Endothelial cell of umbilical vein (primary cell): ENCODE data around the gene FBXO38.

Source experiments
- EZH2 ChIP-seq: IDR thresholded peaks from 2 replicates; pipeline ENCODE4 v1.6.1; 2012; ENCODE audit warnings: borderline replicate concordance, low read depth, mild to moderate bottlenecking, moderate library complexity, low read length, inconsistent platforms; ENCODE audit not compliant: severe bottlenecking
- GATA2 ChIP-seq: IDR thresholded peaks from 2 replicates; pipeline ENCODE4 v1.7.0; 2011; ENCODE audit warnings: low read depth, mild to moderate bottlenecking, moderate library complexity, mixed read lengths, low read length; ENCODE audit not compliant: insufficient read length, insufficient read depth
- POLR2A ChIP-seq: IDR thresholded peaks from 2 replicates; pipeline ENCODE4 v1.6.1; 2012; ENCODE audit warnings: low read depth, mild to moderate bottlenecking, control low read depth, low read length
- TF ChIP-seq, protein P1 (sequence below): IDR thresholded peaks from 2 replicates; pipeline ENCODE4 v1.6.1; 2011; ENCODE audit not compliant: insufficient read depth, insufficient read length
- TF ChIP-seq, protein P2 (sequence below), 2 donors: IDR thresholded peaks; 1 replicate in 1 of 2; 2 replicates in 1 of 2; pipeline ENCODE4 v1.5.1; 2011; ENCODE audit warnings: low read length in 2 of 2, mild to moderate bottlenecking in 2 of 2, moderate library complexity in 2 of 2, control low read depth in 1 of 2, inconsistent platforms in 1 of 2, low read depth in 1 of 2; ENCODE audit not compliant: insufficient read depth in 1 of 2; ENCODE audit errors: extremely low read depth in 1 of 2

DNA sequence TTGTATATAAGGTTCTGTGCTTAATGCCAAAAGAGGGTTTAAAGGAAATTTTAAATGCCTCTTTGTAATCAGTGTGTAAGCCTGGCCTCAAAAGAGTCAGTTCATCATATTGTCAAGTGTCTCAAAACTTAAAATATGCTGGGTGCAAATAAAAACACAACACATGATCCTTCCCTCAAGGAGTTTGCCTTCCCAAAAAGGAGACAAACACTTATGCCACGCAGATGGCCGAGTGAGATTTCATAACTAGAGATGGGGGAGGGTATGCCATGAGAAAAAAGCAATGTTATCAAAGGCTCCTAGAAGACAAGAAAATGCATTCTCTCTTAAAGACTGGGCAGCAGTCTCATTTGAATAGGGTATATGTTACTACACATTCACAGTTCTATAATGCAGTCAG is 55.2 kb downstream of the FBXO38 start:
- TF ChIP-seq, protein P1, sequence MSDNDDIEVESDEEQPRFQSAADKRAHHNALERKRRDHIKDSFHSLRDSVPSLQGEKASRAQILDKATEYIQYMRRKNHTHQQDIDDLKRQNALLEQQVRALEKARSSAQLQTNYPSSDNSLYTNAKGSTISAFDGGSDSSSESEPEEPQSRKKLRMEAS: no peak
- TF ChIP-seq, protein P2, sequence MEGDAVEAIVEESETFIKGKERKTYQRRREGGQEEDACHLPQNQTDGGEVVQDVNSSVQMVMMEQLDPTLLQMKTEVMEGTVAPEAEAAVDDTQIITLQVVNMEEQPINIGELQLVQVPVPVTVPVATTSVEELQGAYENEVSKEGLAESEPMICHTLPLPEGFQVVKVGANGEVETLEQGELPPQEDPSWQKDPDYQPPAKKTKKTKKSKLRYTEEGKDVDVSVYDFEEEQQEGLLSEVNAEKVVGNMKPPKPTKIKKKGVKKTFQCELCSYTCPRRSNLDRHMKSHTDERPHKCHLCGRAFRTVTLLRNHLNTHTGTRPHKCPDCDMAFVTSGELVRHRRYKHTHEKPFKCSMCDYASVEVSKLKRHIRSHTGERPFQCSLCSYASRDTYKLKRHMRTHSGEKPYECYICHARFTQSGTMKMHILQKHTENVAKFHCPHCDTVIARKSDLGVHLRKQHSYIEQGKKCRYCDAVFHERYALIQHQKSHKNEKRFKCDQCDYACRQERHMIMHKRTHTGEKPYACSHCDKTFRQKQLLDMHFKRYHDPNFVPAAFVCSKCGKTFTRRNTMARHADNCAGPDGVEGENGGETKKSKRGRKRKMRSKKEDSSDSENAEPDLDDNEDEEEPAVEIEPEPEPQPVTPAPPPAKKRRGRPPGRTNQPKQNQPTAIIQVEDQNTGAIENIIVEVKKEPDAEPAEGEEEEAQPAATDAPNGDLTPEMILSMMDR (IDR thresholded peaks at IDR 0.05; ENCODE audit: extremely low read depth in 1 of 2, insufficient read depth in 1 of 2, low read depth in 1 of 2, low read length in 2 of 2): no peak
- TF ChIP-seq POLR2A (no peak), GATA2 (no peak), EZH2 (no peak)
